Renal cortical epithelial cell (primary cell): Measurements from ENCODE around the gene HOXC13. TPM values are rescaled to one million over a fixed set of nuclear protein-coding genes. Genes with fewer than 3 reads are reported as not detected.

Experiments used
- DNase-seq: peaks from one replicate; pipeline ENCODE4 v3.0.0-alpha.2; 2011; ENCODE audit warnings: low read depth
- total RNA-seq: library from RNA; depleted of rRNA; stranded (reverse); fragments of >200 nt; gene quantifications from 2 replicates; pipeline ENCODE4 v1.2.3, GENCODE V29; 2014

HOXC13 gene
- total RNA-seq, 1 donor from 2014 or later = 0.15 TPM

DNA sequence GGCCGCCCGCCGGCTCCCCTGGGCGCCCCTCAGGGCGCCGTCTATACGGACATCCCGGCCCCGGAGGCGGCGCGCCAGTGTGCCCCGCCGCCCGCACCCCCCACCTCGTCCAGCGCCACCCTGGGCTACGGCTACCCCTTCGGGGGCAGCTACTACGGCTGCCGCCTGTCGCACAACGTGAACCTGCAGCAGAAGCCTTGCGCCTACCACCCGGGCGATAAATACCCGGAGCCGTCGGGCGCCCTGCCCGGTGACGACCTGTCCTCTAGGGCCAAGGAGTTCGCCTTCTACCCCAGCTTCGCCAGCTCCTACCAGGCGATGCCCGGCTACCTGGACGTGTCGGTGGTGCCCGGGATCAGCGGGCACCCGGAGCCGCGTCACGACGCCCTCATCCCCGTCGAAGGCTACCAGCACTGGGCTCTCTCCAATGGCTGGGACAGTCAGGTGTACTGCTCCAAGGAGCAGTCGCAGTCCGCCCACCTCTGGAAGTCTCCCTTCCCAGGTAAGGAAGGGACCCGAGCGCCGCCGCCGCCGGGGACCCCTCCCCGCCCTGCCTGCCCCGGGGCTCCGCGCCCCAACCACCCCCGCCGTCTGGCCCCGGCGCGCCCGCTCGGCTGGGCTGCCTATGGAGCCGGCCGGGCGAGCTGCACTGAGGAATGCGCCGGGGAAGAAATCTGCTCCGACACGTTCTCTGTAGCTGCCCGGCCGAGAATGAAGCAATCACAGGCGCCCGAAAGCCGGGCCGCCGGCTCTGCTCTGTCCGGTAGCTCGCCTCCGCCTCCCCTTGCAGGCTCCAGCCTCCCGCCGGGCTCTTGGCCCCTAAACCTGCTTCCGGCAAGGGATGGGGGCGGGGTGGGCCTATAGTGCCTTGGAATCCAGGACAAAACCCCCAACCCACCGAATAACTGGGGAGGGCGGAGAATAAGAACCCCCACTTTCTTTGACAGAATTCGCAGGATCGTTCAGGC is 794 bp downstream of the HOXC13 start:
- DNase-seq = no peak

GRCh38 chr12:53940443-53941014 is 1.9 kb downstream of the HOXC13 start:
- DNase-seq = no peak

- DNase-seq = no peak
Measured at GRCh38 chr12:53941187-53941586, 2.6 kb downstream of the HOXC13 start.

DNA sequence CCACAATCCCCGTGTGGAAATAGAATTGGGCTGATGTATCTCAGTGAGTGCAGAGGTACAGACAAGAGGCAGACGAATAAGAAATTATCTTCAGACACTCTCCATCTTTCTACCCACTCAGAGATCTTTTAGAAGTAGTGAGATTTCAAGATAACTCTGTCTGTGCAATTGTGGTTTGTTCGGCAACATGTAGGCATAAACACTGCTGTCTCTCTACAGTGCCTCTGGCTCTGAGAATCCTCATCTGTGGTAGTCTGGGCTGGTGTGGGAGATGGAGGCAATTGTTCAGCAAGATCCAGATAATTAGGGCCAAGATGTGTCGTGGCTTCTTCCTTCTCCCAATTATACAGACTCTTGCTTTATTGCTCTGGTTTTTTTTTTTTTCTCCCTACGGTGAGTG is 3.1 kb downstream of the HOXC13 start:
- DNase-seq = no peak

GRCh38 chr12:53942467-53942997 is 3.9 kb downstream of the HOXC13 start:
- no peak for DNase-seq

DNA sequence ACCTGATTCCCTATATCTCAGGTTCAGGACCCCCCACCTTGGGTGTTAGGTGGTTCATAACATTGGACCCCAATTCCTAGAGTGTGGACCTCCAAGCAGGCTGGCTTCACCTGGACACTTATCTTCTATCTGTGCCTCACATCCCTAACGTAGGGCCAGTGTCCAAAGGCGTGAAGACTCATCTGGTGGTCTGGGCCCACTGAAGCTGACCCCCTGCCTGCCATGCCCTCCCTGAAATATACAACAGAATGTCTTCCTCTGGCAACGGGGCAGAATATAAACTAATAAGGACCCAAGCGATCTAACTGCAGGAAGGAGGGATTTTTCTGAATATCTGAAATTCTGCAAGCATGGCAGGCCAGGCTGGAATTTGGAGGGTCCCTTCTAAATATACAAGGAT is 5.6 kb downstream of the HOXC13 start:
- no peak for DNase-seq

DNA sequence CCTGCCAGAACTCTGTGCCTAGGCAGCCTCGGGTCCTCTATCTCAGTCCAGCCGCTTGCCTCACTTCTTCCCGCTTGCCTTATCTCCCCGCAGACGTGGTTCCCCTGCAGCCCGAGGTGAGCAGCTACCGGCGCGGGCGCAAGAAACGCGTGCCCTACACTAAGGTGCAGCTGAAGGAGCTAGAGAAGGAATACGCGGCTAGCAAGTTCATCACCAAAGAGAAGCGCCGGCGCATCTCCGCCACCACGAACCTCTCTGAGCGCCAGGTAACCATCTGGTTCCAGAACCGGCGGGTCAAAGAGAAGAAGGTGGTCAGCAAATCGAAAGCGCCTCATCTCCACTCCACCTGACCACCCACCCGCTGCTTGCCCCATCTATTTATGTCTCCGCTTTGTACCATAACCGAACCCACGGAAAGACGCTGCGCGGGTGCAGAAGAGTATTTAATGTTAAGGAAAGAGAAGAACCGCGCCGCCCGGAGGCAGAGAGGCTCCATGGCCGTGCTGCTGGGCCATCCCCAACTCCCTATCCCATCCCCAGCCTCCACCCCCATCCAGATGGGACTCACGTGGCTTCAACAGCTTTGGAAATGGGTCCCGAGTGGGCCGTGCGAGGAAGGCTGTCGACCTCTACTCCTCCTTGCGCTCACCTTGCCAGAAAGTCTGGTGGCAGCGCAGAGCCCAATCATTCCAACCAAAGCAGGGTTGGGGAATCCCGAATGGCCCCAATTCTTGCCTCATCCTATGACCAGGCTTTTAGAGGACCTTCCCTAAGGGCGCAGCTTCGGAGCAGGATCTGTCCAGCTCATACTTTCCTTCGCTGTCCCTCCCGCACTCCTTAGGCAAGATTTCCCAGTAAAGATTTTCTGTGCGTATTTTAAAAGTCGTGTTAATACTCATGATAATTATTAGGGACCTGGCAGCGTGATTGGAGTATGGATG is 6.5 kb downstream of the HOXC13 start:
- no peak for DNase-seq

DNA sequence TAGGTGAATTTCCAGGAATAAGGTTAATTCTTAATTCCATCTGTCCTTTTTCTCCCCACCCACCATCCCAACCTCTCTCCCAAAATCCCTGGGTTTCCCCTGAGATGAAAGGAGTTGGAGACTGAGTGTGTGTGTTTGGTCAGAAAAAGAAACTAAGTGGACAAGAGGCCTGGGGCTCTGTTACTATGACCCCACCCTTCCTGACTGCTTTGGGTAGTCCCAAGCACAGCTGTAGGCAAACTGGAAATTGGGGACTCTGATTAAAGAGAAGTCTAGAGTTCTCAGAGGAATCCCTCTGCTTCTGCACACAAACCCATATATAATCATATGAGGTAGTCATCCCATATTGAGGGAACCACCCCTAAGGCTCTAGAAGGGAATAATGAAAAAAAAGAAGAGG is 9.1 kb downstream of the HOXC13 start:
- DNase-seq = no peak

DNA sequence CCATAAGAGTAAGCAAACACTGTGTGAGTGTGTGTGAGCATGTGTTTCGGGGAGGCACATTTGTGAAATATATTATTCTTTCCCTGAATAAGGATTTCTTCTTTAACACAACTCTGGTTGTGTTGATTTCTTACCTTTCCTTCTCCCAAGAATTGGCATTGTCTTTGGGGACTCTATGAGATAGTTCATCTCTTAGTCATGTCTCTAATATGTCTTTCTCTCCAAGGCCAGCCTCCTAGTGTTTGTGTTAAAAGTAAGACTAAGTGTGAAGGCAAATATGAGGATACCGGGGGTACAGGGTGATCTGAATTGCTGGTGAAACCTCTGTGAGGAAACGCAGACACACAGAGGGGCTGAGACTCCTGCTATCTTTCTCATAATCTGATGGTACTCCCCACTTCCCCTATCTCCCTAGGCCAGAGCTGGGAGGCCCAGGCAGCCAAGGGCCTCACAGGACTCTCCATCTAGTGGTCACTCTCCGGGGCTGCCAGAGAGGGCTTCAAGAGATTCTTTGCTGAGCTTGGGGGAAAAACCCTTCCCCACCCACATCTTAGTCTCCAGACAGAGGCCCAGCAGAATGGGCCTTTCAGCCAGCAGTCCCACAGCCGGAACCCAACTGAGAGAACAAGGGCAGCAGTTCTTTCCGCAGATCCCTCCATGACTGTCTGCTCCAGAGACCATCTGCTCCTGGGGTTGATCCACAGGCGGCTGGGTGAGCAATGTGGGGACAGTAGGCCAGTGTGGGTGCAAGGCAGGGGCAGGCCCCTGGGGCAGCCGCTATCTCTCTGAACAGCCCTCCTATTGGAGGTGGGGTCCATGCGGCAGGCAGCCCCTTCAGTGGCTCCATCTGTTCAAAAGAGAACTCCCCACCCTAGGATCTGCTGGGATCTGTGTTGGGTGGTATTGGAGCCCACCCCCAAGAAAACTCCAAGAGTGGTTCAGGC is 10.3 kb downstream of the HOXC13 start:
- DNase-seq = no peak

- DNase-seq = no peak
Measured at GRCh38 chr12:53949631-53950436, 11.2 kb downstream of the HOXC13 start.

DNA sequence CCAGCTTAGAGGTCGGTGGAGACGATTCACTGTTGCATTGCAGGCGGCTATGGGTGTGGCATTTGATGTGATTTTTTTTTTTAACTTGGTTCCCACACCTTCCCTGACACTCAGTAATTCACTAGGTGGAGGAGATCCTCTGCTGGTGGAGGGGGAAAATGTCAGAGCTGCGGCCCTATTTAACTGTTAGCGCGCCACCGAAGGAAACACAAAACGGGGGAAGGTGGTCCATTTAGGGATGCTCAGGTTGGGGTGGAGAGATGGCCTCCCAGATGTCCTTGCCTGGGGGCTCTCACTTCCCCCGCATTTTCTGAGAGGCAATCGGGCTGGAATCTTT is 11.8 kb downstream of the HOXC13 start:
- no peak for DNase-seq

- DNase-seq = no peak
Measured at GRCh38 chr12:53950789-53951576, 12.4 kb downstream of the HOXC13 start.

DNA sequence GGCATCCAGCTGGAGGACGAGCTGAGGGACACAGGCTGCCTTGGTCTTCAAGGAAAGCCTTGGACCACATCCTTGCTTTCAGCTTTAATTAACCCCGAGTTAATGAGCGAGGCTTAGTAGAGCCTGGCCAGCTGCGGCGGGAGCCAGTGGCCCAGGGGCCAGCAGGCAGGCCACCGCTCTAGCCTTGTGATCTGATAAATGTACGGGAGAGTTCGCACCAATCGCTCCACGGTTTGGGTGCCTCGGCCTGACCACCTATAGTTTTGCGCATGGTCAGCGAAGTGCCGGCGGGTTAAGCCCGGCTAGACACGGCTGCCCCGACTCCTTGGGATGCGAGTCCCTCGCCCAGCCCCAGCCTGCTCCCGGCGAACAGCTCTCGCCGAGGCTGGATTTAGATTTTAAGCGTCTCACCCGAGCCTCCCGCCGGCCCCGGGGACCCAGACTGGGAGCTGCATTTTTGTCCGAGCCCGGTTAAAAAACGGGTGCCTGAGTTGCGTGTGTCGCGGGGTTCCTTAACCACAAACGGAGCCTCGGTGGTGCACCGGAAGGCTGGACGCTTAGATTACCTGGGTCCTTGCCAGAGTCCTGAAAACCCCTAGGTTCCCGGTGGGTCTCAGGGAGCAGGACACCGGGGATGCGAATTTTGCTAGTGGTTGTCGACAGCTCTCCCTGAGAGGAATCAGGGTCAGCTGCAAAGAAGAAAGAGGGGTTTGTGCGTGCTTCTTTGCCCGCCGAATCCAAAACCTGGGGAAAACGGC is 13.1 kb downstream of the HOXC13 start:
- DNase-seq = no peak

DNA sequence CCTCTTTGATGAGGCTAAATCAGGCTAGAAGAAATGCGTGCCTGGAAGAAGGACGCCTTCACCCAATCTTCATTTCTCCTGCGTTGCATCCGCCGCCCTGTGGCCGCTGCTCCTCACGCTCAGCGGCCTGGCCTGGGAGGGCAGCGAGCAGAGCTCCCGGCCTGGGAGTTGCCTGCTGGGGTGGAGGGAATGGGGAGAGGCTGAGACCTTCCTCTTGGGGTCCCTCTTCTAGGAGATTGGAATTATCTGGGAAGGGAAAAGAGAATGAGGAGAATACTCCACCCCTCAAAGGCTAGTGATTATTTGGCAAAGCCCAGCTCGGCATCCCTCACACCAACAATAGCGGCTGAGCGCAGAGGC is 13.7 kb downstream of the HOXC13 start:
- no peak for DNase-seq

DNA sequence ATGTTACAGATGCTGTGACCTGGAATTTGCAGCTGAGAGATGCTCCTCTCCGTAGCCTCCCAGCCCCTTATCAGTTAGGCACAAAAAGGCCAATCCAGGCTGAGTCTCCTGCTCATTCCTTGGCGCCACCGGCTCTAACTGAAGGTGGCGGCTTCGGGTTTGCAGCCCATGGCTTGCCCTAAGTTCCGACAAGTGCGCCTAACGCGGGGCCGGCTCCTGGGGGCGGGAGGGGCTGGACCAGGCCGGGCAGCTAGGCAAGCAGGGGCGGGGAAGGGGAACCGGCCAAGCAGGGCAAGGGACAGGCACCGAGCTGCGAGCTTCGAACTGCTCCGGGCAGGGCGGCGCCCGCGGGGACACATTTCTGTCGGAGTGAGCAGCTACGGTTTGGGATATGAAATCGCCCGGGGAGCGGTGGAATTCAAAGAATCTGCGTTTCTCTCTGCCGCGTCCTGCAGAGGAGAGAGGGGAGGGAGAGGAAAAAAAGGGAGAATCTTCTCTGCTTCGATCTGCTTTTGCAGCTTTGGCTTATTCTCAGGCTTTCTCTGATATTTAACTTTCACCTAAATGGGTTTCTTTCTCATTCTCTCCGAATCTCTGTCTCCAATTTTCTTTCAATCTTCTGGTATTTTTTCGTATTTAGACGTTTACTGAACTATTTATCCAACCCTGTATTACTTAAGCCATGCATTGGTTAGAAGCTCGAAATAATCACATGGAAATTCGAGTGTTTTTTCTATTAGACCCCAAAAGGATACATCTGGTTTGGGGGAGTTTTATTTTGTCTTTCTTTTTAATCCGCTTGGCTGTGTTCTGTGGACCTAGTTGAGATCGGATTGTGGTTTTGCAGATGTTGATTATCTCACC is 14.5 kb downstream of the HOXC13 start:
- DNase-seq = no peak

DNA sequence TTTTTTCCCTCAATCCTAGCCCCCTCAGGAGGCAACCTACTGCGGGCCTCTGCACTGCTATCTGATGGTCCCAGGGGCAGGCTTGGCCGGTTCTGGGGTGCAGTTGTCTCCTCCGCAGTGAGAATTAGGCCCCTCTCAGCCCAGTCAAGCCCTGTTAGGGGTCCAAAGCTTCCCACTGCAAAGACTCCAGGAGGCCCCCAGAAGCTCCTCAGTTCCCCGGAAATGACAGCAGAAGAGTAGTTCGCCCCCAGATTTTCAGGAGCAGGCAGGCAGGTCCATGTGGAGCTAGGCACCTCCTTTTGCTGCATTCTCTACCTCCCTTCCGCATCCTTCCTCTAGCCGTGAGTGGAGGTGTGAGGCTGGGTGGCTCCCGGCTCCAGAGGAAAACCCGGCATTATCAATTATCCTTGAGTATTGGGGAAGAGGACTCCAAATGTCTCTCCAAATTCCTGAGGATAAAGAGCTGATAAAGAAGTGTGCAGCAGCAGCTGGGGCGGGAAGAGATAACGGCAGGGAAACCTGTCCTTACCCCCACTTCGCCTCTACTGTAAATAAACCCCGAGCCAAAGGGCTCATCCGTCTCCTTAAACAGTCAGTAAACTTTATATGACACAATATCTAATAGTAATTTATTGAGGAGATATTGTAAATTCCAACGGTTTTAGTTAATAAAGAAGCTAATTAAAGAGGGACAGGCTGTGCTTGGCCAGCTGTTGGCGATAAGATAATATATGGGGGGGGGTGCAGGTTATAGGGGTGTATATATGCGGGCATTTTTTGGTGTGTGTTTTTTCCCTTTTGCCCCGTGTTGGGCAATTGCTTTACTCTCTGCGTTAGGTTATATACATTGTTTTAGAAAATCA is 15.4 kb downstream of the HOXC13 start:
- no peak for DNase-seq

GRCh38 chr12:53954694-53955035 is 16.0 kb downstream of the HOXC13 start, which contains the start of gene HOXC12:
Gene HOXC12, plus strand, starts transcription at chr12:53954903. Its CDS starts 27 bp downstream, at chr12:53954930.
- DNase-seq = no peak
